Adipose tissue (tissue), 3 donors: ENCODE results near the gene FSHB. TPM values are rescaled to one million over a fixed set of nuclear protein-coding genes. Genes with fewer than 3 reads are reported as not detected.
"Not testable (repeated sequence)": the region's sequence is repeated elsewhere in the genome, so short reads cannot be mapped to it uniquely, and the experiment has no call there.

Experiments
- H3K27ac ChIP-seq: one replicate; pipeline ENCODE4 v1.5.1; 2013; ENCODE audit warnings: low read depth, low read length
- WGBS, 3 donors: extraction: QIAGEN DNeasy Blood & Tissue Kit; methylation state at CpG; one replicate each; pipeline ENCODE4 v1.1.7; 2013; 5-methylcytosine and 5-hydroxymethylcytosine counted together
- polyA plus RNA-seq, 3 donors: library from polyadenylated mRNA; stranded (reverse); fragments of 200-250 nt; gene quantifications; one replicate each; pipeline ENCODE4 v1.2.3, GENCODE V29; 2013
- donor health status: healthy with polysubstance abuse.
- donor health status: Bipolar disorder and iron deficiency.
- donor health status: healthy.

FSHB gene
- not detected for polyA plus RNA-seq

GRCh38 chr11:30230714-30231113 lies at the start of gene FSHB:
FSHB (plus strand) TSS chr11:30231014; CDS start chr11:30231903, 889 bp downstream.
- no peak within 1 kb of the TSS for H3K27ac ChIP-seq
- WGBS, 3 donors: 79 to 81% (median 80%) methylated on average over 3 of the region's 3 CpGs

GRCh38 chr11:30186748-30187147 lies 44.1 kb upstream of the FSHB start:
- 66 to 92% (median 83%) methylated on average over 3 of the region's 3 CpGs for WGBS, 3 donors

GRCh38 chr11:30192620-30193019 lies 38.2 kb upstream of the FSHB start:
- no peak overlapping the region for H3K27ac ChIP-seq

More at GRCh38 chr11:30186748-30187147, 44.1 kb upstream of the FSHB start:
- no peak overlapping the region for H3K27ac ChIP-seq

- H3K27ac ChIP-seq: no peak overlapping the region
- 5 to 13% (median 12%) methylated on average over 6 of the region's 6 CpGs for WGBS, 3 donors
Measured at GRCh38 chr11:30196400-30197206, 34.2 kb upstream of the FSHB start.

- WGBS, 3 donors: 82 to 90% (median 89%) methylated on average over 2 of the region's 2 CpGs
- H3K27ac ChIP-seq: no peak overlapping the region
Measured at GRCh38 chr11:30197869-30198268, 32.9 kb upstream of the FSHB start.

- not testable (repeated sequence) for H3K27ac ChIP-seq
- WGBS, 3 donors: 88 to 94% (median 91%) methylated on average over 6 of the region's 6 CpGs
Measured at GRCh38 chr11:30202989-30203388, 27.8 kb upstream of the FSHB start.

GRCh38 chr11:30203850-30204249 lies 27.0 kb upstream of the FSHB start:
- 54 to 68% (median 63%) methylated on average over 1 of the region's 1 CpG for WGBS, 3 donors
- no peak overlapping the region for H3K27ac ChIP-seq

- H3K27ac ChIP-seq: no peak overlapping the region
- WGBS, 3 donors: 74 to 80% (median 78%) methylated on average over 5 of the region's 5 CpGs
Measured at GRCh38 chr11:30206249-30206996, 24.4 kb upstream of the FSHB start.

- 61 to 79% (median 65%) methylated on average over 2 of the region's 2 CpGs for WGBS, 3 donors
- no peak overlapping the region for H3K27ac ChIP-seq
Measured at GRCh38 chr11:30210357-30210756, 20.5 kb upstream of the FSHB start.

- no peak overlapping the region for H3K27ac ChIP-seq
- 36 to 58% (median 40%) methylated on average over 2 of the region's 2 CpGs for WGBS, 3 donors
Measured at GRCh38 chr11:30216534-30216933, 14.3 kb upstream of the FSHB start.

GRCh38 chr11:30218278-30218677 lies 12.5 kb upstream of the FSHB start:
- 85 to 88% (median 88%) methylated on average over 4 of the region's 4 CpGs for WGBS, 3 donors

GRCh38 chr11:30225642-30226041 lies 5.2 kb upstream of the FSHB start:
- no peak overlapping the region for H3K27ac ChIP-seq

More at GRCh38 chr11:30218278-30218677, 12.5 kb upstream of the FSHB start:
- no peak overlapping the region for H3K27ac ChIP-seq

- 85 to 87% (median 86%) methylated on average over 5 of the region's 5 CpGs for WGBS, 3 donors
- no peak overlapping the region for H3K27ac ChIP-seq
Measured at GRCh38 chr11:30228323-30228884, 2.4 kb upstream of the FSHB start.

- H3K27ac ChIP-seq: no peak overlapping the region
- 69 to 91% (median 78%) methylated on average over 2 of the region's 2 CpGs for WGBS, 3 donors
Measured at GRCh38 chr11:30239025-30239424, 8.2 kb downstream of the FSHB start.

- WGBS, 3 donors: 22 to 32% (median 28%) methylated on average over 1 of the region's 1 CpG
- H3K27ac ChIP-seq: no peak overlapping the region
Measured at GRCh38 chr11:30244265-30244664, 13.5 kb downstream of the FSHB start.

- H3K27ac ChIP-seq: no peak overlapping the region
- WGBS, 3 donors: 43 to 66% (median 64%) methylated on average over 2 of the region's 2 CpGs
Measured at GRCh38 chr11:30245621-30246020, 14.8 kb downstream of the FSHB start.

GRCh38 chr11:30254307-30255298 lies 23.8 kb downstream of the FSHB start:
- WGBS, 3 donors: 57 to 63% (median 60%) methylated on average over 3 of the region's 3 CpGs
- no peak overlapping the region for H3K27ac ChIP-seq

GRCh38 chr11:30255637-30256036 lies 24.8 kb downstream of the FSHB start:
- 64 to 76% (median 72%) methylated on average over 5 of the region's 5 CpGs for WGBS, 3 donors
- no peak overlapping the region for H3K27ac ChIP-seq
